ENCODE measurements around the gene CEP112. TPM values are rescaled to one million over a fixed set of nuclear protein-coding genes. Genes with fewer than 3 reads are reported as not detected.

Gene CEP112
- total RNA-seq, 1 donor from 2014 or later, result 13.9 TPM

DNA sequence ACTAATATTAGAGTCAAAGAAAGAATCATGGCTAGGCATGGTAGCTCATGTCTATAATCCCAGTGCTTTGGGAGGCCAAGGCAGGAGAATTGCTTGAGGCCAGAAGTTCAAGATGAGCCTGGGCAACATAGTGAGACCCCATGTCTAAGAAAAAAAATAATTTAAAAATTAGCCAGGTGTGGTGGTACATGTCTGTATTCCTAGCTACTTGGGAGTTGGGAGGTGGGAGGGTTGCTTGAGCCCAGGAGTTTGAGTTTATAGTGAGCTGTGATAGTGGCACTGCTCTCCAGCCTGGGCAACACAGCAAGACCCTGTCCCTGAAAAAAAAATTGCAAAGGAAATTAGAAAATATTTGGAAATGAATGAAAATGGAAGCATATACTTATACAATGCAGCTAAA lies 420.2 kb downstream of the CEP112 start:
- FAIRE-seq (no peak), DNase-seq (ENCODE audit: low read depth) (no peak)
- no peaks in the 10 kb centered on the region for H3K4me1 Mint-ChIP-seq (ENCODE audit: low read depth, unreplicated experiment)
- Histone ChIP-seq H3K9ac (ENCODE audit: low read length) (no peak overlapping the region), H3K27me3 (ENCODE audit: insufficient read depth, low read length) (no peaks in the 10 kb centered on the region), H3K79me2 (ENCODE audit: insufficient read depth, low read length) (no peaks in the 10 kb centered on the region), H3K36me3 (ENCODE audit: insufficient read depth, low read length) (no peaks in the 10 kb centered on the region), H3K9me3 (ENCODE audit: insufficient read depth, low read depth, low read length) (no peaks in the 10 kb centered on the region), H4K20me1 (ENCODE audit: insufficient read depth, low read length) (no peaks in the 10 kb centered on the region), H2AFZ (ENCODE audit: low read depth, low read length) (no peak overlapping the region), H3K4me3 (ENCODE audit: insufficient read depth, low read depth, low read length) (no peak overlapping the region), H3K4me2 (ENCODE audit: low read length) (no peak overlapping the region), H3K27ac (ENCODE audit: low read depth, low read length) (no peak overlapping the region), H3K4me1 (ENCODE audit: insufficient read depth, low read length) (peaks cover 5% of the 10 kb centered on the region)
- H3K9me3 Mint-ChIP-seq (ENCODE audit: unreplicated experiment), result peaks cover 4% of the 10 kb centered on the region
- peaks cover 2% of the 10 kb centered on the region for H3K36me3 Mint-ChIP-seq (ENCODE audit: low read depth, unreplicated experiment)
- TF ChIP-seq EZH2 (IDR thresholded peaks at IDR 0.05; ENCODE audit: insufficient read depth, low read length), result no peak
- TF ChIP-seq, protein P1, sequence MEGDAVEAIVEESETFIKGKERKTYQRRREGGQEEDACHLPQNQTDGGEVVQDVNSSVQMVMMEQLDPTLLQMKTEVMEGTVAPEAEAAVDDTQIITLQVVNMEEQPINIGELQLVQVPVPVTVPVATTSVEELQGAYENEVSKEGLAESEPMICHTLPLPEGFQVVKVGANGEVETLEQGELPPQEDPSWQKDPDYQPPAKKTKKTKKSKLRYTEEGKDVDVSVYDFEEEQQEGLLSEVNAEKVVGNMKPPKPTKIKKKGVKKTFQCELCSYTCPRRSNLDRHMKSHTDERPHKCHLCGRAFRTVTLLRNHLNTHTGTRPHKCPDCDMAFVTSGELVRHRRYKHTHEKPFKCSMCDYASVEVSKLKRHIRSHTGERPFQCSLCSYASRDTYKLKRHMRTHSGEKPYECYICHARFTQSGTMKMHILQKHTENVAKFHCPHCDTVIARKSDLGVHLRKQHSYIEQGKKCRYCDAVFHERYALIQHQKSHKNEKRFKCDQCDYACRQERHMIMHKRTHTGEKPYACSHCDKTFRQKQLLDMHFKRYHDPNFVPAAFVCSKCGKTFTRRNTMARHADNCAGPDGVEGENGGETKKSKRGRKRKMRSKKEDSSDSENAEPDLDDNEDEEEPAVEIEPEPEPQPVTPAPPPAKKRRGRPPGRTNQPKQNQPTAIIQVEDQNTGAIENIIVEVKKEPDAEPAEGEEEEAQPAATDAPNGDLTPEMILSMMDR (IDR thresholded peaks at IDR 0.05; ENCODE audit: insufficient read depth, low read depth, low read length), result no peak
- H3K27ac Mint-ChIP-seq (ENCODE audit: unreplicated experiment), result no peak overlapping the region
- no peaks in the 10 kb centered on the region for H3K27me3 Mint-ChIP-seq (ENCODE audit: low read depth, unreplicated experiment)
- no peak overlapping the region for H3K4me3 Mint-ChIP-seq (ENCODE audit: unreplicated experiment)

DNA sequence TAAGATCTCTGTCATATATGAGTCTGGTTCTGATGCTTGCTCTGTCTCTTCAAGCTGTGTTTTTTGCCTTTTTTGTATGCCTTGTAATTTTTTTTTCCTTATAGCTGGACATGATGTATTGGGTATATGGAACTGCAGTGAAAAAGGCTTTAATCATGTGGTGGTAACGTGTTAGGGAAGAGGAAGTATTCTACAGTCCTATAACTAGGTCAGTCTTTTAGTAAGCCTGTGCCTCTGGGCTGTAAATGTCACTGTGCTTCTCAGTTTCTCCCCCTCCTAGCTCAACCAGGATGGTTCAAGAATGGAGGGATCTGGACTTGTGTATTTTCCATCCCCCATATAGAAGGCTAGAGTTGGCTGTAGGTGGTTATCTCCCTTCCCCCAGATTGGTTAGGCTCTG lies 428.1 kb downstream of the CEP112 start:
- H3K36me3 Mint-ChIP-seq (ENCODE audit: low read depth, unreplicated experiment), result no peaks in the 10 kb centered on the region
- Histone ChIP-seq H3K4me2 (ENCODE audit: low read length) (no peak overlapping the region), H3K79me2 (ENCODE audit: insufficient read depth, low read length) (no peaks in the 10 kb centered on the region), H2AFZ (ENCODE audit: low read depth, low read length) (no peak overlapping the region), H3K36me3 (ENCODE audit: insufficient read depth, low read length) (no peaks in the 10 kb centered on the region), H3K27ac (ENCODE audit: low read depth, low read length) (no peak overlapping the region), H3K9ac (ENCODE audit: low read length) (no peak overlapping the region), H3K4me3 (ENCODE audit: insufficient read depth, low read depth, low read length) (no peak overlapping the region), H4K20me1 (ENCODE audit: insufficient read depth, low read length) (no peaks in the 10 kb centered on the region), H3K4me1 (ENCODE audit: insufficient read depth, low read length) (no peaks in the 10 kb centered on the region), H3K9me3 (ENCODE audit: insufficient read depth, low read depth, low read length) (no peaks in the 10 kb centered on the region), H3K27me3 (ENCODE audit: insufficient read depth, low read length) (no peaks in the 10 kb centered on the region)
- H3K9me3 Mint-ChIP-seq (ENCODE audit: unreplicated experiment), result no peaks in the 10 kb centered on the region
- H3K4me1 Mint-ChIP-seq (ENCODE audit: low read depth, unreplicated experiment), result no peaks in the 10 kb centered on the region
- DNase-seq (ENCODE audit: low read depth), result no peak
- peak; percentile 45 for FAIRE-seq
- H3K27me3 Mint-ChIP-seq (ENCODE audit: low read depth, unreplicated experiment), result no peaks in the 10 kb centered on the region
- peak overlapping the region; percentile 17 for H3K4me3 Mint-ChIP-seq (ENCODE audit: unreplicated experiment)
- TF ChIP-seq, protein P1 (IDR thresholded peaks at IDR 0.05; ENCODE audit: insufficient read depth, low read depth, low read length), result no peak
- TF ChIP-seq EZH2 (IDR thresholded peaks at IDR 0.05; ENCODE audit: insufficient read depth, low read length), result no peak
- H3K27ac Mint-ChIP-seq (ENCODE audit: unreplicated experiment), result no peak overlapping the region

DNA sequence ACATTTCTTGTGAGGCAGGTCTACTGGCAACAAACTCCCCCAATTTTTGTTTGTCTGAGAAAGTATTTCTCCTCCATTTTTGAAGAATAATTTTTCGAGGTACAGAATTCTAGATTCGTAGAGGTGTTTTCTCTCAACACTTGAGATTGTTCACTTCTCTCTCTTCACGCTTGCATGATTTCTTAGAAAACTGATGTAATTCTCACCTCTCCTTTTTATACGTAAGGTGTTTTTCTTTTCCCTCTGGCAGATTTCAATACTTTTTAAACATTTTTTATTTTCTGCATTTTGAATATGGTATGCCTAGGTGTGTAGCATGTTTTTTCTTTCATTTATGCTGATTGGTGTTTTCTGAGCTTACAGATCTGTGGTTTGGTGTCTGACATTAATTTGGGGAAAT lies 429.0 kb downstream of the CEP112 start:
- no peaks in the 10 kb centered on the region for H3K36me3 Mint-ChIP-seq (ENCODE audit: low read depth, unreplicated experiment)

More for the DNA sequence above, 429.0 kb downstream of the CEP112 start:
- H3K27ac Mint-ChIP-seq (ENCODE audit: unreplicated experiment), result no peak overlapping the region
- Histone ChIP-seq H3K79me2 (ENCODE audit: insufficient read depth, low read length) (no peaks in the 10 kb centered on the region), H3K36me3 (ENCODE audit: insufficient read depth, low read length) (no peaks in the 10 kb centered on the region), H3K27ac (ENCODE audit: low read depth, low read length) (no peak overlapping the region), H3K4me2 (ENCODE audit: low read length) (no peak overlapping the region), H2AFZ (ENCODE audit: low read depth, low read length) (no peak overlapping the region), H4K20me1 (ENCODE audit: insufficient read depth, low read length) (no peaks in the 10 kb centered on the region), H3K27me3 (ENCODE audit: insufficient read depth, low read length) (no peaks in the 10 kb centered on the region), H3K9ac (ENCODE audit: low read length) (no peak overlapping the region), H3K4me3 (ENCODE audit: insufficient read depth, low read depth, low read length) (no peak overlapping the region), H3K4me1 (ENCODE audit: insufficient read depth, low read length) (no peaks in the 10 kb centered on the region), H3K9me3 (ENCODE audit: insufficient read depth, low read depth, low read length) (no peaks in the 10 kb centered on the region)
- H3K4me3 Mint-ChIP-seq (ENCODE audit: unreplicated experiment), result no peak overlapping the region
- no peaks in the 10 kb centered on the region for H3K9me3 Mint-ChIP-seq (ENCODE audit: unreplicated experiment)
- FAIRE-seq, result no peak
- H3K4me1 Mint-ChIP-seq (ENCODE audit: low read depth, unreplicated experiment), result no peaks in the 10 kb centered on the region
- no peak for TF ChIP-seq EZH2 (IDR thresholded peaks at IDR 0.05; ENCODE audit: insufficient read depth, low read length)
- TF ChIP-seq, protein P1 (IDR thresholded peaks at IDR 0.05; ENCODE audit: insufficient read depth, low read depth, low read length), result no peak
- no peaks in the 10 kb centered on the region for H3K27me3 Mint-ChIP-seq (ENCODE audit: low read depth, unreplicated experiment)
- no peak for DNase-seq (ENCODE audit: low read depth)

All from astrocyte (in vitro differentiated cells and primary cell).